ENCODE measurements around the gene FSTL5.

DNA sequence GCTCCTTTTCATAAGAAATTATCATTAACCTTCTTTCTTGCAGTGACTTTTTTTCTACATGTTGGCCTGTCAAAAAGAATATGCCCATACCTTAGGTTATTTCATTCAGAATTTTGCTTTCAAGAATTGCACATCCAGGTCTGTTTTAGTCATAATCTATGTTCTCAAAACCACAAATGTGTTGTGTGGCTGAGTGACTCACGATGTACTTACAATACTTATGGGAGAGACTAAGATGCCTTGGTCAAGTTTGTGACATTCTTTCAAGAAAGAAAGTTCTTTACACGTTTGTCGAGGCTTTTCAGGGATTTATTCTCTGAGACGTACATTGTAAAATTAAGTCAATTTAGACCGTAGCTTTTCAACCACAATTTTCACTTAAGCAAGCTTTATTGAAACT is 396.7 kb downstream of the FSTL5 start:
- TF ChIP-seq, protein P1, sequence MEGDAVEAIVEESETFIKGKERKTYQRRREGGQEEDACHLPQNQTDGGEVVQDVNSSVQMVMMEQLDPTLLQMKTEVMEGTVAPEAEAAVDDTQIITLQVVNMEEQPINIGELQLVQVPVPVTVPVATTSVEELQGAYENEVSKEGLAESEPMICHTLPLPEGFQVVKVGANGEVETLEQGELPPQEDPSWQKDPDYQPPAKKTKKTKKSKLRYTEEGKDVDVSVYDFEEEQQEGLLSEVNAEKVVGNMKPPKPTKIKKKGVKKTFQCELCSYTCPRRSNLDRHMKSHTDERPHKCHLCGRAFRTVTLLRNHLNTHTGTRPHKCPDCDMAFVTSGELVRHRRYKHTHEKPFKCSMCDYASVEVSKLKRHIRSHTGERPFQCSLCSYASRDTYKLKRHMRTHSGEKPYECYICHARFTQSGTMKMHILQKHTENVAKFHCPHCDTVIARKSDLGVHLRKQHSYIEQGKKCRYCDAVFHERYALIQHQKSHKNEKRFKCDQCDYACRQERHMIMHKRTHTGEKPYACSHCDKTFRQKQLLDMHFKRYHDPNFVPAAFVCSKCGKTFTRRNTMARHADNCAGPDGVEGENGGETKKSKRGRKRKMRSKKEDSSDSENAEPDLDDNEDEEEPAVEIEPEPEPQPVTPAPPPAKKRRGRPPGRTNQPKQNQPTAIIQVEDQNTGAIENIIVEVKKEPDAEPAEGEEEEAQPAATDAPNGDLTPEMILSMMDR (IDR thresholded peaks at IDR 0.05 in 2 of 3, conservative IDR thresholded peaks at IDR 0.05 in 1 of 3; ENCODE audit: insufficient read depth in 2 of 3, low read depth in 1 of 3, low read length in 3 of 3): no peak
- TF ChIP-seq USF2 (CRISPR knock-in tag; IDR thresholded peaks at IDR 0.05): no peak
- TF ChIP-seq, protein P2, sequence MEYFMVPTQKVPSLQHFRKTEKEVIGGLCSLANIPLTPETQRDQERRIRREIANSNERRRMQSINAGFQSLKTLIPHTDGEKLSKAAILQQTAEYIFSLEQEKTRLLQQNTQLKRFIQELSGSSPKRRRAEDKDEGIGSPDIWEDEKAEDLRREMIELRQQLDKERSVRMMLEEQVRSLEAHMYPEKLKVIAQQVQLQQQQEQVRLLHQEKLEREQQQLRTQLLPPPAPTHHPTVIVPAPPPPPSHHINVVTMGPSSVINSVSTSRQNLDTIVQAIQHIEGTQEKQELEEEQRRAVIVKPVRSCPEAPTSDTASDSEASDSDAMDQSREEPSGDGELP (CRISPR knock-in tag; IDR thresholded peaks at IDR 0.05; ENCODE audit: borderline replicate concordance): no peak
- TF ChIP-seq EZH2 (IDR thresholded peaks at IDR 0.05; ENCODE audit: borderline replicate concordance, low read depth, low read length): no peak
- TF ChIP-seq TAF1 (IDR thresholded peaks at IDR 0.05; ENCODE audit: control insufficient read depth, extremely low read depth, insufficient read depth, low read length, severe bottlenecking): no peak
- TF ChIP-seq, protein P3, sequence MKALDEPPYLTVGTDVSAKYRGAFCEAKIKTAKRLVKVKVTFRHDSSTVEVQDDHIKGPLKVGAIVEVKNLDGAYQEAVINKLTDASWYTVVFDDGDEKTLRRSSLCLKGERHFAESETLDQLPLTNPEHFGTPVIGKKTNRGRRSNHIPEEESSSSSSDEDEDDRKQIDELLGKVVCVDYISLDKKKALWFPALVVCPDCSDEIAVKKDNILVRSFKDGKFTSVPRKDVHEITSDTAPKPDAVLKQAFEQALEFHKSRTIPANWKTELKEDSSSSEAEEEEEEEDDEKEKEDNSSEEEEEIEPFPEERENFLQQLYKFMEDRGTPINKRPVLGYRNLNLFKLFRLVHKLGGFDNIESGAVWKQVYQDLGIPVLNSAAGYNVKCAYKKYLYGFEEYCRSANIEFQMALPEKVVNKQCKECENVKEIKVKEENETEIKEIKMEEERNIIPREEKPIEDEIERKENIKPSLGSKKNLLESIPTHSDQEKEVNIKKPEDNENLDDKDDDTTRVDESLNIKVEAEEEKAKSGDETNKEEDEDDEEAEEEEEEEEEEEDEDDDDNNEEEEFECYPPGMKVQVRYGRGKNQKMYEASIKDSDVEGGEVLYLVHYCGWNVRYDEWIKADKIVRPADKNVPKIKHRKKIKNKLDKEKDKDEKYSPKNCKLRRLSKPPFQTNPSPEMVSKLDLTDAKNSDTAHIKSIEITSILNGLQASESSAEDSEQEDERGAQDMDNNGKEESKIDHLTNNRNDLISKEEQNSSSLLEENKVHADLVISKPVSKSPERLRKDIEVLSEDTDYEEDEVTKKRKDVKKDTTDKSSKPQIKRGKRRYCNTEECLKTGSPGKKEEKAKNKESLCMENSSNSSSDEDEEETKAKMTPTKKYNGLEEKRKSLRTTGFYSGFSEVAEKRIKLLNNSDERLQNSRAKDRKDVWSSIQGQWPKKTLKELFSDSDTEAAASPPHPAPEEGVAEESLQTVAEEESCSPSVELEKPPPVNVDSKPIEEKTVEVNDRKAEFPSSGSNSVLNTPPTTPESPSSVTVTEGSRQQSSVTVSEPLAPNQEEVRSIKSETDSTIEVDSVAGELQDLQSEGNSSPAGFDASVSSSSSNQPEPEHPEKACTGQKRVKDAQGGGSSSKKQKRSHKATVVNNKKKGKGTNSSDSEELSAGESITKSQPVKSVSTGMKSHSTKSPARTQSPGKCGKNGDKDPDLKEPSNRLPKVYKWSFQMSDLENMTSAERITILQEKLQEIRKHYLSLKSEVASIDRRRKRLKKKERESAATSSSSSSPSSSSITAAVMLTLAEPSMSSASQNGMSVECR (CRISPR knock-in tag; IDR thresholded peaks at IDR 0.05): no peak
- no peak for TF ChIP-seq CEBPB (tag; IDR thresholded peaks at IDR 0.05)
